ENCODE data around the gene B4GALT2. TPM values are rescaled to one million over a fixed set of nuclear protein-coding genes. Genes with fewer than 3 reads are reported as not detected.

Gene B4GALT2
- total and polyA plus RNA-seq, 2 donors (not counting 1 experiment from before 2014, with no cell fraction given): 4.6 to 6.5 TPM

GRCh38 chr1:43997295-43997999, 18.4 kb downstream of the B4GALT2 start:
- Mint-ChIP-seq H3K9me3 (ENCODE audit: insufficient read depth) (no peaks in the 10 kb centered on the region), H3K27ac (no peak overlapping the region), H3K4me1 (peaks cover 23% of the 10 kb centered on the region), H3K4me3 (no peak overlapping the region), H3K27me3 (no peaks in the 10 kb centered on the region)
- ATAC-seq (ENCODE audit: low read depth) (no peak), DNase-seq (no peak)
- POLR2A ChIA-PET: no interaction called here
- Histone ChIP-seq H3K27ac (ENCODE audit: low read length in 2 of 2) (no peak overlapping the region), H3K9ac (ENCODE audit: low read length) (no peak overlapping the region), H2AFZ (ENCODE audit: insufficient read depth, low read depth, low read length, poor library complexity, severe bottlenecking) (no peak overlapping the region), H3K4me1 (ENCODE audit: control insufficient read depth in 2 of 2, insufficient read depth in 2 of 2, low read length in 2 of 2) (peaks cover 17 to 29% of the 10 kb centered on the region in 2 donors), H3K4me2 (replicated peaks; ENCODE audit: low read depth, low read length, poor library complexity, severe bottlenecking) (no peak overlapping the region), H3K9me3 (ENCODE audit: control extremely low read depth in 1 of 3, control insufficient read depth in 2 of 3, insufficient read depth in 1 of 3, low read length in 2 of 3) (no peaks in the 10 kb centered on the region), H3K79me2 (ENCODE audit: control insufficient read depth, insufficient read depth, low read length) (no peaks in the 10 kb centered on the region), H3K4me3 (ENCODE audit: control extremely low read depth in 1 of 5, extremely low read depth in 1 of 5, insufficient read depth in 1 of 5, low read depth in 2 of 5, low read length in 4 of 5) (no peak overlapping the region), H3K36me3 (replicated peaks in 1 of 2; ENCODE audit: control extremely low read depth in 1 of 2, control insufficient read depth in 1 of 2, extremely low read depth in 1 of 2, insufficient read depth in 2 of 2, low read length in 1 of 2) (no peaks in the 10 kb centered on the region), H4K20me1 (ENCODE audit: control insufficient read depth, insufficient read depth, low read length, poor library complexity, severe bottlenecking) (no peaks in the 10 kb centered on the region), H3K27me3 (replicated peaks in 1 of 4; ENCODE audit: control extremely low read depth in 1 of 4, control insufficient read depth in 3 of 4, insufficient read depth in 4 of 4, low read length in 3 of 4) (no peaks in the 10 kb centered on the region)
- 96% methylated on average over 21 of the region's 22 CpGs for WGBS (ENCODE audit: insufficient coverage)
- CTCF ChIA-PET: interaction anchor here (1.7 kb wide), 1 partner anchor 39 kb away, joined by 6 read pairs; no protein-coding TSS in a partner anchor
- TF ChIP-seq CTCF (IDR thresholded peaks at IDR 0.05): no peak
- no peak for TF ChIP-seq EZH2 (IDR thresholded peaks at IDR 0.05; ENCODE audit: borderline replicate concordance, insufficient read depth, low read depth, low read length, poor library complexity, severe bottlenecking)
- intact Hi-C loops (cut with micrococcal nuclease): no loop called here

GRCh38 chr1:43998000-43998378, 19.0 kb downstream of the B4GALT2 start:
- POLR2A ChIA-PET: no interaction called here

More at GRCh38 chr1:43998000-43998378, 19.0 kb downstream of the B4GALT2 start:
- Mint-ChIP-seq H3K4me1 (peaks cover 18% of the 10 kb centered on the region), H3K4me3 (no peak overlapping the region), H3K27ac (no peak overlapping the region), H3K9me3 (ENCODE audit: insufficient read depth) (no peaks in the 10 kb centered on the region), H3K27me3 (no peaks in the 10 kb centered on the region)
- no peak overlapping the region for H3K4me3 ChIP-seq (ENCODE audit: control extremely low read depth in 1 of 5, extremely low read depth in 1 of 5, insufficient read depth in 1 of 5, low read depth in 2 of 5, low read length in 4 of 5)
- CTCF ChIA-PET: interaction anchor here (1.7 kb wide), 1 partner anchor 38 kb away, joined by 6 read pairs; no protein-coding TSS in a partner anchor
- H4K20me1 ChIP-seq (ENCODE audit: control insufficient read depth, insufficient read depth, low read length, poor library complexity, severe bottlenecking): no peaks in the 10 kb centered on the region
- TF ChIP-seq CTCF (IDR thresholded peaks at IDR 0.05) (no peak), EZH2 (IDR thresholded peaks at IDR 0.05; ENCODE audit: borderline replicate concordance, insufficient read depth, low read depth, low read length, poor library complexity, severe bottlenecking) (no peak)
- no peak overlapping the region for H3K4me2 ChIP-seq (replicated peaks; ENCODE audit: low read depth, low read length, poor library complexity, severe bottlenecking)
- H3K79me2 ChIP-seq (ENCODE audit: control insufficient read depth, insufficient read depth, low read length): no peaks in the 10 kb centered on the region
- intact Hi-C loops (cut with micrococcal nuclease): no loop called here
- no peak overlapping the region for H3K27ac ChIP-seq (ENCODE audit: low read length in 2 of 2)
- WGBS (ENCODE audit: insufficient coverage): 92% methylated on average over 8 of the region's 11 CpGs
- no peak for ATAC-seq (ENCODE audit: low read depth)
- H3K9me3 ChIP-seq (ENCODE audit: control extremely low read depth in 1 of 3, control insufficient read depth in 2 of 3, insufficient read depth in 1 of 3, low read length in 2 of 3): no peaks in the 10 kb centered on the region
- H3K27me3 ChIP-seq (replicated peaks in 1 of 4; ENCODE audit: control extremely low read depth in 1 of 4, control insufficient read depth in 3 of 4, insufficient read depth in 4 of 4, low read length in 3 of 4): no peaks in the 10 kb centered on the region
- no peak for DNase-seq
- no peaks in the 10 kb centered on the region for H3K36me3 ChIP-seq (replicated peaks in 1 of 2; ENCODE audit: control extremely low read depth in 1 of 2, control insufficient read depth in 1 of 2, extremely low read depth in 1 of 2, insufficient read depth in 2 of 2, low read length in 1 of 2)
- H3K4me1 ChIP-seq (ENCODE audit: control insufficient read depth in 2 of 2, insufficient read depth in 2 of 2, low read length in 2 of 2): peaks cover 12 to 24% of the 10 kb centered on the region in 2 donors
- H2AFZ ChIP-seq (ENCODE audit: insufficient read depth, low read depth, low read length, poor library complexity, severe bottlenecking): no peak overlapping the region
- H3K9ac ChIP-seq (ENCODE audit: low read length): no peak overlapping the region
